KMS-11 (cell line): ENCODE measurements around the gene SMAD7.

Experiments
- H2AFZ ChIP-seq: fragments of 200-600 bp; sonication (generic); 2 replicates; pipeline ENCODE4 v1.6.1; 2016; ENCODE audit warnings: antibody characterized with exemption, mixed run types, low read depth
- H3K27ac ChIP-seq: fragments of 200-600 bp; sonication (generic); 2 replicates; pipeline ENCODE4 v1.6.1; 2016; ENCODE audit warnings: mild to moderate bottlenecking, mixed run types
- H3K27me3 ChIP-seq: fragments of 200-600 bp; sonication (generic); 2 replicates; pipeline ENCODE4 v1.6.1; 2017; ENCODE audit warnings: mild to moderate bottlenecking, low read depth, mixed run types, moderate library complexity; ENCODE audit not compliant: insufficient read depth
- H3K36me3 ChIP-seq: fragments of 200-600 bp; sonication (generic); 2 replicates; pipeline ENCODE4 v1.6.1; 2017; ENCODE audit warnings: mild to moderate bottlenecking, mixed run types; ENCODE audit not compliant: insufficient read depth
- H3K4me1 ChIP-seq: fragments of 200-600 bp; sonication (generic); 2 replicates; pipeline ENCODE4 v1.6.1; 2016; ENCODE audit warnings: mild to moderate bottlenecking, low read depth, mixed run types; ENCODE audit not compliant: poor library complexity, severe bottlenecking
- H3K4me2 ChIP-seq: fragments of 200-600 bp; sonication (generic); 2 replicates; pipeline ENCODE4 v1.7.0; 2016; ENCODE audit warnings: mild to moderate bottlenecking, mixed run types
- H3K4me3 ChIP-seq: fragments of 200-600 bp; sonication (generic); IDR thresholded peaks from 2 replicates; pipeline ENCODE4 v1.6.1; 2017; ENCODE audit warnings: low read depth, low read length, mixed read lengths; ENCODE audit not compliant: insufficient read depth
- H3K79me2 ChIP-seq: fragments of 200-600 bp; sonication (generic); 2 replicates; pipeline ENCODE4 v1.6.1; 2016; ENCODE audit warnings: low read depth, mixed run types; ENCODE audit not compliant: insufficient read depth
- H3K9ac ChIP-seq: fragments of 200-600 bp; sonication (generic); 2 replicates; pipeline ENCODE4 v1.6.1; 2016; ENCODE audit warnings: mild to moderate bottlenecking, mixed run types
- H4K20me1 ChIP-seq: fragments of 200-600 bp; sonication (generic); 2 replicates; pipeline ENCODE4 v1.6.1; 2016; ENCODE audit warnings: mild to moderate bottlenecking, mixed run types; ENCODE audit not compliant: insufficient read depth
- CTCF ChIP-seq: fragments of 200-600 bp; sonication (generic); conservative IDR thresholded peaks from 2 replicates; pipeline ENCODE4 v1.6.1; 2017; ENCODE audit warnings: low read depth, mild to moderate bottlenecking, antibody characterized with exemption, low read length, moderate library complexity, mixed read lengths

Gene SMAD7

DNA sequence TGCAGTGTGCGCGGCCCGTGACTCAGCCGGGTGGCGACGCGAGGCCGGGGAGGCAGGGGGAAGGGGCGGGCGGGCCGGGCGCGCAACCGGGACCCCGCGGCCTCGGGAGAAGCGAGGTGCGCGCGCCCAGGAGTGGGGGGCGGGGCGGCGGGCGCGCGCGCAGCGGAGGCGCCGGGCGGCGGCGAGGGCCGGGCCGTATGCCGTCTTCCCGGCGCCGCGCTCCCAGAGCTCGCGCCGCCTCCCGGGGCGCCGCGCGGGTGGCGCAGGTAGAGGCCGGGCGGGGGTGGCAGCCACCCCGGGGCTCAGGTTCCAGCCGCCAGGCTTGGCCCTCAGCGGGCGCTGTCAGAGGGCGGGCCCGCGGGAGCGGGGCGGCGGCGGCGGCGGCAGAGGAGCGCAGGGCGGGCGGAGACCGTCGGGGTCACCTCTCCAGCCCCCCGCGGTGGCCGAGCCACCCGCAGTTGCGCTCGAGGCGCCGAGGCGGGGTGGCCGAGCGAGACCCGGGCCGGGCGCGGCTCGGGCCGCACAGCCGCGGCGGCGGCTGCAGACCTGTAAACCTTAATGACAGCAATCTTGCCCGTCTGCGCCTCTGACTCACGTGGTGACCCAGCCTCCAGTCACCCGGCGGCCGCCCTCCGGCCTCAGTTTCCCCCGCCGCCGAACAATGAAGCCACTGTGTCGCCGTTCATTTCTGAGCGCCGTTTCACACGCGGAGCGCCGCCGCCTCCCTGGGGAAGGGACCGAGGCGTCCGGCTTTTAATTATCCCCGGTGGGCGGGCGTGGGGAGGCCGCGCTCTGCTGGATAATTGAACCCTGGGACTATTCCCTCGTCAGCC lies 25.3 kb upstream of the SMAD7 start:
- H2AFZ ChIP-seq: peak overlapping the region; percentile 93
- no peaks in the 10 kb centered on the region for H3K36me3 ChIP-seq
- peaks cover 12% of the 10 kb centered on the region for H3K4me1 ChIP-seq
- peak overlapping the region; percentile 94 for H3K4me2 ChIP-seq
- H3K4me3 ChIP-seq: no peak overlapping the region
- no peaks in the 10 kb centered on the region for H4K20me1 ChIP-seq
- TF ChIP-seq CTCF: no peak
- peak overlapping the region; percentile 37 for H3K27ac ChIP-seq
- H3K79me2 ChIP-seq: no peaks in the 10 kb centered on the region
- H3K27me3 ChIP-seq: no peaks in the 10 kb centered on the region
- H3K9ac ChIP-seq: peak overlapping the region; percentile 85

DNA sequence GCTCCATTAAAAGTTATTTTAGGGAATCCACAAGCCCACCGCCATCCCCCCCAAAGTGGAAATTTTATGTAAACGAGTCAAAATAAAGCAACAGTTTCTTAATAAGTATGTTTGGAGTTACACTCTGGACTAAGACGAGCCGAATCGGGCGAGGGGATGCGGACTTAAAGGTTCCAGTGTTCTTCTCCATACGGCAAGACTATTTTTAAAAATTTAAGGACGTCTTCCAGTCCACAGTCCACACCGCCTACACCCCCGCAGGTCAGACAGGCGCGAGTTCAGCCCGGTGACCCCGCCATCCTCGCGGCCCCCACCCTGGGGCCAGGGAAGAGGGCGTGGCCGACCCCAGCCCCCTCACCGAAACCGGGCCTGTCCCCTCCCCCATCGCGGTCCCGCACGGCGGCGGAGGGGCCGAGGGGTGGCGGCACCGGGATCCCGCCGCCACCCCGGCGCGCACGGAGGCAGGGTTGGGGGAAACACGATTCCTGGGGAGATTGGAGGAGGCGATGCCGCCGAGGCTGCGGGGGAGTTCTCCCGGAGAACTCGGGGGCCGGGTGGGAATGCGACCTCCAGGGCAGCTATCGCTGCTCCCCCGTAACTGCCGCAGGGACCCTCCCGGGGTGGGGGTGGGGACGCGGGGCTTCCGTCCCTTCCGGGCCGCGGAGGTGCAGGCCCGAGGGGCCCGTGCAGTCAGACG lies 24.5 kb upstream of the SMAD7 start:
- no peak for TF ChIP-seq CTCF
- H3K9ac ChIP-seq: peak overlapping the region; percentile 85
- peak overlapping the region; percentile 37 for H3K27ac ChIP-seq
- H3K27me3 ChIP-seq: no peaks in the 10 kb centered on the region
- no peaks in the 10 kb centered on the region for H3K79me2 ChIP-seq
- H3K4me2 ChIP-seq: peak overlapping the region; percentile 94
- no peak overlapping the region for H3K4me3 ChIP-seq
- H2AFZ ChIP-seq: peak overlapping the region; percentile 85
- peaks cover 12% of the 10 kb centered on the region for H3K4me1 ChIP-seq
- H4K20me1 ChIP-seq: no peaks in the 10 kb centered on the region
- H3K36me3 ChIP-seq: no peaks in the 10 kb centered on the region

- Histone ChIP-seq H3K27ac (no peak overlapping the region), H3K4me2 (0 out of 2 replicates have a peak overlapping the region, but pooled peaks have one; percentile 94), H2AFZ (peak overlapping the region; percentile 85; the same call in 1 of the 2 replicates), H3K4me3 (no peak overlapping the region), H3K4me1 (peaks cover 12% of the 10 kb centered on the region), H3K79me2 (no peaks in the 10 kb centered on the region), H3K27me3 (no peaks in the 10 kb centered on the region), H4K20me1 (no peaks in the 10 kb centered on the region), H3K9ac (no peak overlapping the region), H3K36me3 (no peaks in the 10 kb centered on the region)
- no peak for TF ChIP-seq CTCF
These were observed 23.7 kb upstream of the SMAD7 start for GRCh38 chr18:48974304-48975119.

DNA sequence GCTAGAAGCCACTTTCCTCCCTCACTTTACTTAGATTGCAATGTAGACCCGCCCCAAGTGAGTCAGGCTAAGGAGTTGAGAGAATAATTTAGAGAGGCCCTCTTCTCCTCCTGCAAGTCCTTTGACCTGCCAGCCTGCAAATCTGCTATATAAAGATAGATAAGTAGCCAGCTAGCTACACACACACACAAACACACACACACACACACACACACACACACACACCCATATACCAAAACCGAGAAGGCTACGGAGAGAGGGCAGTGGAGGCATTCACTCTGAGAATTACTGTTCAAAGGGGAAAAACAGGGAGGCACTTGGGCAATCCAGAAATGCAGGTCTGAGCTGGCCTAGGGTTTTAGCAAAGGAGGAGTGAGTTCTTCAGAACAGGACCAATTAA lies 23.0 kb upstream of the SMAD7 start:
- Histone ChIP-seq H3K36me3 (no peaks in the 10 kb centered on the region), H3K9ac (no peak overlapping the region), H3K4me2 (no peak overlapping the region), H3K4me1 (peaks cover 12% of the 10 kb centered on the region), H3K79me2 (no peaks in the 10 kb centered on the region), H3K27me3 (no peaks in the 10 kb centered on the region), H3K27ac (no peak overlapping the region), H2AFZ (no peak overlapping the region), H4K20me1 (no peaks in the 10 kb centered on the region), H3K4me3 (no peak overlapping the region)
- no peak for TF ChIP-seq CTCF
